Sigmoid colon (tissue), 7 donors: Measurements from ENCODE around the gene CYFIP2. TPM values are rescaled to one million over a fixed set of nuclear protein-coding genes. Genes with fewer than 3 reads are reported as not detected.
A peak's percentile ranks its signal among the peaks of the same experiment; 100 is the strongest.

ENCODE experiments used
- DNase-seq: peaks from one replicate; pipeline ENCODE4 v3.0.0-alpha.2; 2019
- H3K27ac ChIP-seq, 4 donors: fragments of 200-600 bp; sonication (generic); one replicate each; pipeline ENCODE4 v1.5.1; 2016 to 2019; ENCODE audit warnings: mild to moderate bottlenecking in 1 of 4
- H3K27me3 ChIP-seq, 3 donors: fragments of 200-600 bp; sonication (generic); one replicate each; pipeline ENCODE4 v1.5.1; 2019; ENCODE audit warnings: mild to moderate bottlenecking in 1 of 3
- H3K36me3 ChIP-seq, 4 donors: fragments of 200-600 bp; sonication (generic); one replicate each; pipeline ENCODE4 v1.5.1; 2016 to 2019
- H3K4me1 ChIP-seq, 4 donors: fragments of 200-600 bp; sonication (generic); one replicate each; pipeline ENCODE4 v1.5.1; 2017 to 2019
- H3K4me3 ChIP-seq, 4 donors: fragments of 200-600 bp; sonication (generic); one replicate each; pipeline ENCODE4 v1.5.1; 2017 to 2019; ENCODE audit warnings: mild to moderate bottlenecking in 2 of 4, moderate library complexity in 1 of 4
- H3K9me3 ChIP-seq, 4 donors: fragments of 200-600 bp in 3 of 4; sonication (generic) in 3 of 4; one replicate each; pipeline versions ENCODE4 v1.5.1 to v1.6.1; 2013 to 2019
- CTCF ChIP-seq, 4 experiments: fragments of 450-650 bp in 3 of 4; fragments of 200-600 bp in 1 of 4; IDR thresholded peaks; one replicate each; pipeline ENCODE4 v1.5.1; 2016 to 2019; ENCODE audit warnings: antibody characterized with exemption in 4 of 4, mild to moderate bottlenecking in 3 of 4, moderate library complexity in 2 of 4
- EP300 ChIP-seq, 4 donors: sonication (generic); formaldehyde crosslinking; IDR thresholded peaks; one replicate each; pipeline ENCODE4 v1.6.1; 2017; ENCODE audit warnings: antibody characterized with exemption in 4 of 4
- POLR2A ChIP-seq, 2 donors: fragments of 450-650 bp; IDR thresholded peaks; one replicate each; pipeline ENCODE4 v1.6.1; 2016; ENCODE audit warnings: antibody characterized with exemption in 2 of 2, mild to moderate bottlenecking in 2 of 2, moderate library complexity in 2 of 2
- POLR2AphosphoS5 ChIP-seq, 4 donors: sonication (generic); formaldehyde crosslinking; IDR thresholded peaks; one replicate each; pipeline ENCODE4 v1.6.1; 2017; ENCODE audit warnings: antibody characterized with exemption in 4 of 4
- WGBS, 2 donors: extraction: QIAGEN DNeasy Blood & Tissue Kit; methylation state at CpG; one replicate each; pipeline ENCODE4 v1.1.7; 2013; 5-methylcytosine and 5-hydroxymethylcytosine counted together
- intact Hi-C: fragments of 100-400 bp; cut with DNase I; formaldehyde crosslinking; loops from one replicate; pipeline ENCODE4 v1.15.1; 2023
- polyA plus RNA-seq, 3 donors: library from polyadenylated mRNA; stranded (reverse); fragments of 200-250 nt; gene quantifications; one replicate each; pipeline ENCODE4 v1.2.3, GENCODE V29; 2013
- total RNA-seq, 4 donors: library from RNA; depleted of rRNA; stranded (reverse); fragments of >200 nt; gene quantifications; one replicate each; pipeline ENCODE4 v1.1.0, GENCODE V29; 2016
- donor health status: healthy with polysubstance abuse.
- donor health status: Bipolar disorder and iron deficiency.
- donor health status: healthy.

Gene CYFIP2
- total and polyA plus RNA-seq, 7 donors = 4.8 to 38.1 (median 27.5) TPM

DNA sequence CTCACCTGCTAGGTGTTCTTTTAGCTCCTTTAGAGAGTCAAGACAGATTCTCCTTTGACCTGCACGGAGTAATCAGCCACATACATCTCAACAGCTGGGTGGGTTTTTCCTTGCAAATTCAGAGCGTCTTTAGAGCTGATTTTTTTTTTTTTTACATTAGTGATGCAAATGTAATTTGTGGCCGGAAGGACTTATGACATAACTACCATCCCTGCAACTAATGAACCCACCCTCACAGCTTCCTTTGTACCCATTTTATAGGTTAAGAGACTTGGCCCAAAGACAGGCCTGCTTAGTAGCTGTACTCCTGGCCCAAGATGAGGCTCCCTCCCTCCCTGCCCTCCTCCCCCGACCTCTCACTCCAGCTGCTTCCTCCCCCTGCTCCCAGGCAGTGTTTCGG, 124.2 kb downstream of the CYFIP2 start:
- no peaks in the 10 kb centered on the region for H3K9me3 ChIP-seq

GRCh38 chr5:157390551-157391297, 124.8 kb downstream of the CYFIP2 start:
- Histone ChIP-seq H3K9me3 (no peaks in the 10 kb centered on the region), H3K4me3 (no peak overlapping the region), H3K27ac (peak overlapping the region; percentile 39 to 94 (median 85)), H3K4me1 (peaks cover 0 to 53% (median 40%) of the 10 kb centered on the region in 4 donors), H3K27me3 (no peaks in the 10 kb centered on the region), H3K36me3 (no peaks in the 10 kb centered on the region)
- TF ChIP-seq POLR2AphosphoS5 (IDR thresholded peaks at IDR 0.05) = peak in 1 of 4 donors; percentile 11
- TF ChIP-seq CTCF (IDR thresholded peaks at IDR 0.05) = no peak
- intact Hi-C loops = loop anchor here (5.0 kb wide), 1 partner anchor 42 kb away; no protein-coding TSS in a partner anchor
- 52 to 72% methylated on average over 15 of the region's 15 CpGs for WGBS, 2 donors
- no peak for DNase-seq

More for the DNA sequence above, 124.2 kb downstream of the CYFIP2 start:
- intact Hi-C loops = loop anchor here (5.0 kb wide), 1 partner anchor 42 kb away; no protein-coding TSS in a partner anchor
- peak overlapping the region; percentile 39 to 94 (median 85) for H3K27ac ChIP-seq
- no peak for TF ChIP-seq CTCF (IDR thresholded peaks at IDR 0.05)
- no peak for TF ChIP-seq EP300 (IDR thresholded peaks at IDR 0.05)
- TF ChIP-seq POLR2AphosphoS5 (IDR thresholded peaks at IDR 0.05) = no peak
- TF ChIP-seq POLR2A (IDR thresholded peaks at IDR 0.05) = no peak
- H3K4me1 ChIP-seq = peaks cover 0 to 59% (median 46%) of the 10 kb centered on the region in 4 donors
- no peaks in the 10 kb centered on the region for H3K27me3 ChIP-seq
- H3K4me3 ChIP-seq = no peak overlapping the region
- H3K36me3 ChIP-seq = no peaks in the 10 kb centered on the region
- WGBS, 2 donors = 65 to 82% methylated on average over 5 of the region's 5 CpGs
- DNase-seq = no peak

DNA sequence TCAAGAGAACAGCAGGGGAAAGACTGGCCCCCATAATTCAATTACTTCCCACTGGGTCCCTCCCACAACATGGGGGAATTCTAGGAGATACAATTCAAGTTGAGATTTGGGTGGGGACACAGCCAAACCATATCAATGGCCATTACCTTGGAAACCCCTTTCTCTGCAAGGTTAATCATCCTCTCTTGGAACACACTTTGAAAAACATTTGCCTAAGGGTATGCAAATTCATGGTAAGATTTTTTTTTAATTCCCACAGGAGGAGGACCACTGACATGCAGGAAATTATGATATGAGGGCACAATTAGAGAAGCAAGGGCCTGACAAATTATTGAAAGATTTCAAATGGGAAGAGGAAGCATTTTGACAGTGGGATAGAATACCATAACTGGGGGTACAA, 132.4 kb downstream of the CYFIP2 start:
- Histone ChIP-seq H3K27ac (no peak overlapping the region), H3K4me3 (no peak overlapping the region), H3K36me3 (no peaks in the 10 kb centered on the region), H3K4me1 (peaks cover 0 to 7% (median 2%) of the 10 kb centered on the region in 4 donors), H3K9me3 (no peaks in the 10 kb centered on the region), H3K27me3 (no peaks in the 10 kb centered on the region)
- TF ChIP-seq POLR2AphosphoS5 (IDR thresholded peaks at IDR 0.05) = no peak
- TF ChIP-seq POLR2A (IDR thresholded peaks at IDR 0.05) = no peak
- no peak for TF ChIP-seq EP300 (IDR thresholded peaks at IDR 0.05)
- TF ChIP-seq CTCF (IDR thresholded peaks at IDR 0.05) = no peak
- intact Hi-C loops = no loop called here
- no peak for DNase-seq

DNA sequence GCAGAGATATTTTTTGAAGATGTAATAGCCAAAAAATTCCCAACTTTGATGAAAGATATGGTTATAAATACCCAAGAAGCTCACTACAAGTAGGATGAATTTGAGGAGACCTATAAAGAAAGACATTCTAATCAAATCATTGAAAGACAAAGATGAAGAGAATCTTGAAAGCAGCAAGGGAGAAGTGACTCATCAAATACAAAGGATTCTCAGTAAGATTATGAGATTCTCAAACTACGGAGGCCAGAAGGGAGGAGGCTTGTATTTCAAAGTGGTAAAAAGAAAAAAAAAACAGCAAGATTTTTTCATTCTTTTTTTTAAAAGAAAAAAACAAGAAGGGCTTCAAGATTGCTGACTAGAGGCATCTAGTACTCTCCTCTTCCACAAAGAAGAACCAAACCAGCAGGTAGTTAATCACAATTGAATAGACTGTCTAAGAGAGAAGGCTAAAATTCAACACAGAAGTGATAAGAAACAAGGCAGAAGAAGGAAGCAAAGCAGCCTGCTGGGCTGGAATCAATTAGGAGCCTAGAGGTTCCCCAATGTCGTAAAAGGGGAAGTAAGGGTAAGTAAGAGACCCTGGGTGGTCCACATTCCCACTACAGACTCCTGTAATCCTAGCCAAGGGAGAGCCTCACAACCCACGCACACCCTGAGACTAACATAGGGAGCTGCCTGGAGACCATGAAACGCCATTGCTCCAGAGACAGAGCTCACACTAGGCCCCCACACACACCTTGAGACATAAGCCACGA, 135.0 kb downstream of the CYFIP2 start:
- H3K4me1 ChIP-seq = peaks cover 0 to 7% (median 2%) of the 10 kb centered on the region in 4 donors
- WGBS, 2 donors = 75 to 77% methylated on average over 5 of the region's 5 CpGs
- H3K4me3 ChIP-seq = no peak overlapping the region
- no peaks in the 10 kb centered on the region for H3K27me3 ChIP-seq
- no peaks in the 10 kb centered on the region for H3K9me3 ChIP-seq
- H3K36me3 ChIP-seq = no peaks in the 10 kb centered on the region
- intact Hi-C loops = no loop called here
- TF ChIP-seq CTCF (IDR thresholded peaks at IDR 0.05) (no peak), POLR2A (IDR thresholded peaks at IDR 0.05) (no peak), EP300 (IDR thresholded peaks at IDR 0.05) (no peak), POLR2AphosphoS5 (IDR thresholded peaks at IDR 0.05) (no peak)
- H3K27ac ChIP-seq = no peak overlapping the region
- DNase-seq = no peak
